Heart left ventricle (tissue), 16 donors: ENCODE measurements around the gene LUC7L3. TPM values are rescaled to one million over a fixed set of nuclear protein-coding genes. Genes with fewer than 3 reads are reported as not detected.

Experiments used
- ATAC-seq, 4 donors: fragments of 200-7000 bp; cut with Tn5 transposase; one replicate each; pipeline ENCODE4 v1.9.1; 2020 to 2022; ENCODE audit warnings: moderate library complexity in 4 of 4, mild to moderate bottlenecking in 3 of 4, moderate number of reproducible peaks in 1 of 4
- DNase-seq, 5 donors: peaks; one replicate each; pipeline ENCODE4 v3.0.0-alpha.2; 2020
- H3K27ac ChIP-seq, 12 donors: fragments of 200-600 bp; sonication (generic) in 4 of 12; one replicate each; pipeline versions ENCODE4 v1.5.0 to v1.8.0; 2016 to 2022; ENCODE audit warnings: mild to moderate bottlenecking in 2 of 12
- H3K27me3 ChIP-seq, 9 donors: fragments of 200-600 bp; sonication (generic) in 2 of 9; one replicate each; pipeline versions ENCODE4 v1.5.1 to v1.8.0; 2016 to 2022; ENCODE audit warnings: mild to moderate bottlenecking in 3 of 9
- H3K36me3 ChIP-seq, 9 donors: fragments of 200-600 bp; sonication (generic) in 2 of 9; one replicate each; pipeline versions ENCODE4 v1.5.0 to v1.8.0; 2018 to 2022; ENCODE audit warnings: mild to moderate bottlenecking in 2 of 9
- H3K4me1 ChIP-seq, 12 donors: fragments of 200-600 bp; sonication (generic) in 4 of 12; one replicate each; pipeline versions ENCODE4 v1.5.0 to v1.8.0; 2016 to 2022; ENCODE audit warnings: mild to moderate bottlenecking in 3 of 12
- H3K4me3 ChIP-seq, 12 donors: fragments of 200-600 bp; sonication (generic) in 4 of 12; one replicate each; pipeline versions ENCODE4 v1.5.0 to v1.8.0; 2017 to 2022; ENCODE audit warnings: mild to moderate bottlenecking in 9 of 12, moderate library complexity in 4 of 12
- H3K9me3 ChIP-seq, 12 donors: fragments of 200-600 bp; sonication (generic) in 4 of 12; one replicate each; pipeline versions ENCODE4 v1.5.0 to v1.8.0; 2016 to 2022; ENCODE audit warnings: mild to moderate bottlenecking in 1 of 12
- CTCF ChIP-seq, 12 donors: fragments of 200-600 bp; sonication (generic) in 4 of 12; IDR thresholded peaks; one replicate each; pipeline versions ENCODE4 v1.5.0 to v1.8.0; 2018 to 2022; ENCODE audit warnings: antibody characterized with exemption in 12 of 12, mild to moderate bottlenecking in 5 of 12
- POLR2A ChIP-seq, 2 donors: fragments of 450-650 bp; IDR thresholded peaks; one replicate each; pipeline ENCODE4 v1.6.1; 2017; ENCODE audit warnings: antibody characterized with exemption in 2 of 2, mild to moderate bottlenecking in 2 of 2, moderate library complexity in 2 of 2
- WGBS, 4 donors: extraction: QIAGEN DNeasy Blood & Tissue Kit in 2 of 4; methylation state at CpG; one replicate each; pipeline versions ENCODE4 v1.1.5 to v1.1.7; 2013 to 2018; 5-methylcytosine and 5-hydroxymethylcytosine counted together
- intact Hi-C, 10 donors: fragments of 100-400 bp; cut with DNase I; formaldehyde crosslinking; loops; one replicate each; pipeline versions ENCODE4 v1.11.1 to v1.14.2; 2022
- polyA plus RNA-seq, 2 donors: library from polyadenylated mRNA; stranded (reverse); fragments of 200-250 nt; gene quantifications; one replicate each; pipeline ENCODE4 v1.2.3, GENCODE V29; 2013
- total RNA-seq, 9 donors: library from RNA; depleted of rRNA in 2 of 9; stranded (reverse); fragments of >200 nt in 2 of 9; fragmentation: NEBNext Ultra II Directional in 3 of 9; extraction: Animal tissue kit (Norgen Biotek cat#: 25700) in 3 of 9; gene quantifications; one replicate each; pipeline versions ENCODE4 v1.1.0 to v1.2.4, GENCODE V29; 2016 to 2023
- donor health status: ischemic (EF 13 %, LVEDD 7.1; RV severe dilation, severe dysfunction).
- donor health status: healthy with polysubstance abuse.
- donor health status: DM: no; HTN: yes; CAD: no.
- donor health status: DM: no; HTN: no; CAD: no.
- donor health status: ischemic (EF 25% LVEDD 6.9; RV normal size, moderate dysfunction).
- donor health status: ischemic (EF 25% LVEDD 5.7; RV mildly dilated, moderate dysfunction).
- donor health status: healthy.
- donor health status: DM: yes; HTN: yes; CAD: no.
- donor health status: ischemic (EF 35%, LVEDD 5.7; RV mildly dilated, moderate dysfunction).
- donor health status: nonischemic (EF 11% LVEDD 7.7; RV severe dilation, severe dysfunction).
- donor health status: DM: yes; HTN: yes; CAD: no.
- donor health status: PGD.
- donor health status: ischemic (EF 29% LVEDD 5.4; RV normal size, mild dysfunction).
- donor health status: nonischemic (EF 23%, LVEDD 6.1; RV moderate dilation, normal function).

LUC7L3 gene
- total and polyA plus RNA-seq, 11 donors, result 16.5 to 89.0 (median 52.1) TPM

- H3K27me3 ChIP-seq, result no peaks in the 10 kb centered on the region
- H3K27ac ChIP-seq, result no peak overlapping the region
- no peak overlapping the region for H3K4me3 ChIP-seq
- peaks cover 0 to 3% (median 0%) of the 10 kb centered on the region in 12 donors for H3K4me1 ChIP-seq
- ATAC-seq (no peak), DNase-seq (no peak)
- WGBS, 4 donors, result 91 to 93% (median 92%) methylated on average over 12 of the region's 12 CpGs
- H3K9me3 ChIP-seq, result no peaks in the 10 kb centered on the region
- H3K36me3 ChIP-seq, result peaks cover 2 to 100% (median 100%) of the 10 kb centered on the region in 9 donors
- intact Hi-C loops, result no loop called here
- no peak for TF ChIP-seq POLR2A (IDR thresholded peaks at IDR 0.05)
- TF ChIP-seq CTCF (IDR thresholded peaks at IDR 0.05), result no peak
These were observed 26.2 kb downstream of the LUC7L3 start for GRCh38 chr17:50745631-50746030.

- ATAC-seq (no peak), DNase-seq (no peak)
- no peak overlapping the region for H3K27ac ChIP-seq
- peaks cover 0 to 3% (median 0%) of the 10 kb centered on the region in 12 donors for H3K4me1 ChIP-seq
- 87 to 94% (median 91%) methylated on average over 6 of the region's 6 CpGs for WGBS, 4 donors
- H3K36me3 ChIP-seq, result peaks cover 2 to 100% (median 100%) of the 10 kb centered on the region in 9 donors
- no peak overlapping the region for H3K4me3 ChIP-seq
- intact Hi-C loops, result no loop called here
- no peaks in the 10 kb centered on the region for H3K9me3 ChIP-seq
- H3K27me3 ChIP-seq, result no peaks in the 10 kb centered on the region
- TF ChIP-seq CTCF (IDR thresholded peaks at IDR 0.05) (no peak), POLR2A (IDR thresholded peaks at IDR 0.05) (no peak)
These were observed 29.8 kb downstream of the LUC7L3 start for GRCh38 chr17:50749245-50749644.

GRCh38 chr17:50754521-50754920 lies 35.1 kb downstream of the LUC7L3 start:
- H3K9me3 ChIP-seq, result no peaks in the 10 kb centered on the region
- ATAC-seq (no peak), DNase-seq (no peak)
- WGBS, 4 donors, result 41 to 47% (median 46%) methylated on average over 2 of the region's 2 CpGs
- no peak overlapping the region for H3K27ac ChIP-seq
- peaks cover 0 to 13% (median 0%) of the 10 kb centered on the region in 12 donors for H3K4me1 ChIP-seq
- H3K4me3 ChIP-seq, result no peak overlapping the region
- TF ChIP-seq CTCF (IDR thresholded peaks at IDR 0.05) (no peak), POLR2A (IDR thresholded peaks at IDR 0.05) (no peak)
- H3K36me3 ChIP-seq, result peaks cover 2 to 69% (median 66%) of the 10 kb centered on the region in 9 donors
- H3K27me3 ChIP-seq, result no peaks in the 10 kb centered on the region
- intact Hi-C loops, result loop anchor here in 2 of 10 donors (10.0 kb wide), 2 partner anchors 60 to 230 kb away; no protein-coding TSS in a partner anchor

- Histone ChIP-seq H3K27ac (no peak overlapping the region), H3K9me3 (no peaks in the 10 kb centered on the region), H3K27me3 (no peaks in the 10 kb centered on the region), H3K36me3 (peaks cover 0 to 29% (median 26%) of the 10 kb centered on the region in 9 donors), H3K4me1 (peaks cover 0 to 15% (median 3%) of the 10 kb centered on the region in 12 donors), H3K4me3 (no peak overlapping the region)
- DNase-seq (no peak), ATAC-seq (no peak)
- no peak for TF ChIP-seq CTCF (IDR thresholded peaks at IDR 0.05)
- intact Hi-C loops, result loop anchor here in 2 of 10 donors (10.0 kb wide), 2 partner anchors 64 to 226 kb away; no protein-coding TSS in a partner anchor
- WGBS, 4 donors, result 54 to 72% (median 61%) methylated on average over 5 of the region's 5 CpGs
These were observed 39.1 kb downstream of the LUC7L3 start for GRCh38 chr17:50758524-50758923.
